Ishikawa (cell line): ENCODE measurements around the gene TACSTD2.

Source experiments
- CEBPB ChIP-seq: IDR thresholded peaks from 2 replicates; pipeline ENCODE4 v1.6.1; 2012
- CREB1 ChIP-seq: IDR thresholded peaks from 2 replicates; pipeline ENCODE4 v1.6.1; 2012; ENCODE audit warnings: low read depth
- EGR1 ChIP-seq: IDR thresholded peaks from 2 replicates; pipeline ENCODE4 v1.6.1; 2012
- EP300 ChIP-seq: IDR thresholded peaks from 2 replicates; pipeline ENCODE4 v1.6.1; 2012; ENCODE audit warnings: borderline replicate concordance
- FOXM1 ChIP-seq: IDR thresholded peaks from 2 replicates; pipeline ENCODE4 v1.6.1; 2012; ENCODE audit warnings: low read depth, borderline replicate concordance
- NFIC ChIP-seq: IDR thresholded peaks from 2 replicates; pipeline ENCODE4 v1.6.1; 2012
- RAD21 ChIP-seq: IDR thresholded peaks from 2 replicates; pipeline ENCODE4 v1.6.1; 2012; ENCODE audit warnings: low read depth
- TAF1 ChIP-seq: IDR thresholded peaks from 2 replicates; pipeline ENCODE4 v1.6.1; 2012; ENCODE audit warnings: low read depth, mild to moderate bottlenecking
- TCF12 ChIP-seq: IDR thresholded peaks from 2 replicates; pipeline ENCODE4 v1.6.1; 2012; ENCODE audit warnings: low read depth
- TEAD4 ChIP-seq: IDR thresholded peaks from 2 replicates; pipeline ENCODE4 v1.6.1; 2012
- YY1 ChIP-seq: IDR thresholded peaks from 2 replicates; pipeline ENCODE4 v1.6.1; 2012; ENCODE audit warnings: low read depth
- ZBTB7A ChIP-seq: IDR thresholded peaks from 2 replicates; pipeline ENCODE4 v1.6.1; 2012; ENCODE audit warnings: low read depth
- TF ChIP-seq, protein P1 (sequence below): IDR thresholded peaks from 2 replicates; pipeline ENCODE4 v1.6.1; 2012
- TF ChIP-seq, protein P2 (sequence below): IDR thresholded peaks from 2 replicates; pipeline ENCODE4 v1.6.1; 2012; ENCODE audit warnings: low read depth, mild to moderate bottlenecking
- TF ChIP-seq, protein P3 (sequence below): IDR thresholded peaks from 2 replicates; pipeline ENCODE4 v1.6.1; 2012

The TACSTD2 gene

DNA sequence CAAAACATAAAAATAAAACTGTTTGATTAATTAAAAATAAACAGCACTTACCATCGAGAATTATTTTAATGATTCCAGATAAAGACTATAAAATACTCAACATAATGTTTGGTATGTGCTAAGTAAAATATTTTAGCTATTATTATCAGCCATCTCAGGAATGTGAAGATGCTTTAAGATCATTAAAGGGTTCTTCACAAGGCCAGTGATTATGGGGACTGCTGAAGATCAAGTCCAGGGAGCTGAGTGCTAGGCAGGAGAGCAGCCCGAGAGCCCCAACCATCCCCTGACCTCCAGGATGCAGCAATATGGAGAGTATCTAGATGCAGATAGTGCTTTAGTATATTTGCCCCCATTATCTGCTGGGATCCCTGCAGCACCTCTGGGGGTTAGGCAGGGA, 4.6 kb upstream of the TACSTD2 start:
- no peak for TF ChIP-seq NFIC
- TF ChIP-seq, protein P1, sequence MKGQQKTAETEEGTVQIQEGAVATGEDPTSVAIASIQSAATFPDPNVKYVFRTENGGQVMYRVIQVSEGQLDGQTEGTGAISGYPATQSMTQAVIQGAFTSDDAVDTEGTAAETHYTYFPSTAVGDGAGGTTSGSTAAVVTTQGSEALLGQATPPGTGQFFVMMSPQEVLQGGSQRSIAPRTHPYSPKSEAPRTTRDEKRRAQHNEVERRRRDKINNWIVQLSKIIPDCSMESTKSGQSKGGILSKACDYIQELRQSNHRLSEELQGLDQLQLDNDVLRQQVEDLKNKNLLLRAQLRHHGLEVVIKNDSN, result no peak
- no peak for TF ChIP-seq CREB1
- TF ChIP-seq FOXM1, result no peak
- TF ChIP-seq, protein P2, sequence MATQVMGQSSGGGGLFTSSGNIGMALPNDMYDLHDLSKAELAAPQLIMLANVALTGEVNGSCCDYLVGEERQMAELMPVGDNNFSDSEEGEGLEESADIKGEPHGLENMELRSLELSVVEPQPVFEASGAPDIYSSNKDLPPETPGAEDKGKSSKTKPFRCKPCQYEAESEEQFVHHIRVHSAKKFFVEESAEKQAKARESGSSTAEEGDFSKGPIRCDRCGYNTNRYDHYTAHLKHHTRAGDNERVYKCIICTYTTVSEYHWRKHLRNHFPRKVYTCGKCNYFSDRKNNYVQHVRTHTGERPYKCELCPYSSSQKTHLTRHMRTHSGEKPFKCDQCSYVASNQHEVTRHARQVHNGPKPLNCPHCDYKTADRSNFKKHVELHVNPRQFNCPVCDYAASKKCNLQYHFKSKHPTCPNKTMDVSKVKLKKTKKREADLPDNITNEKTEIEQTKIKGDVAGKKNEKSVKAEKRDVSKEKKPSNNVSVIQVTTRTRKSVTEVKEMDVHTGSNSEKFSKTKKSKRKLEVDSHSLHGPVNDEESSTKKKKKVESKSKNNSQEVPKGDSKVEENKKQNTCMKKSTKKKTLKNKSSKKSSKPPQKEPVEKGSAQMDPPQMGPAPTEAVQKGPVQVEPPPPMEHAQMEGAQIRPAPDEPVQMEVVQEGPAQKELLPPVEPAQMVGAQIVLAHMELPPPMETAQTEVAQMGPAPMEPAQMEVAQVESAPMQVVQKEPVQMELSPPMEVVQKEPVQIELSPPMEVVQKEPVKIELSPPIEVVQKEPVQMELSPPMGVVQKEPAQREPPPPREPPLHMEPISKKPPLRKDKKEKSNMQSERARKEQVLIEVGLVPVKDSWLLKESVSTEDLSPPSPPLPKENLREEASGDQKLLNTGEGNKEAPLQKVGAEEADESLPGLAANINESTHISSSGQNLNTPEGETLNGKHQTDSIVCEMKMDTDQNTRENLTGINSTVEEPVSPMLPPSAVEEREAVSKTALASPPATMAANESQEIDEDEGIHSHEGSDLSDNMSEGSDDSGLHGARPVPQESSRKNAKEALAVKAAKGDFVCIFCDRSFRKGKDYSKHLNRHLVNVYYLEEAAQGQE, result no peak

DNA sequence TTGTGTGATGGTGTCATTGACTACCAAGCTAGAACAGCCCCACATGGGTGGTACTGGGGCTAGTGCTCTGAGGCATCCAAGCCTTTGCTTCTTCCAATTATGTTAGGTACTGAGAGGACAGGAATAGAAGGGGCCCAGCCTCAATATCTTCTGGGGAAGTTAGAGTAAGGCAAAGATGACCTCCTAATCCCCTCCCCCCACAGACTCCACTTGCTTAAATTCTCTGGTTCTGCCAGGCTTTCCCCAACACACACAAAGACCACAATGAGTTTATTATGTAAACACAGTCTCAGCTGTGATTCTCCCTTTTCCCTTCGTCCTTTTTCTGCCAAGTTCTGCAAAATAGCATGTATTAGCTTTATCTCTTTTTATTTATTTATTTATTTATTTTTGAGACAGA, 3.1 kb upstream of the TACSTD2 start:
- no peak for TF ChIP-seq NFIC
- TF ChIP-seq, protein P2, result no peak
- no peak for TF ChIP-seq TAF1
- TF ChIP-seq TCF12, result no peak
- TF ChIP-seq YY1, result no peak
- no peak for TF ChIP-seq EGR1
- no peak for TF ChIP-seq TEAD4
- TF ChIP-seq EP300, result no peak
- TF ChIP-seq ZBTB7A, result no peak
- TF ChIP-seq, protein P1, result no peak
- no peak for TF ChIP-seq CEBPB
- no peak for TF ChIP-seq RAD21
- no peak for TF ChIP-seq FOXM1
- TF ChIP-seq, protein P3, sequence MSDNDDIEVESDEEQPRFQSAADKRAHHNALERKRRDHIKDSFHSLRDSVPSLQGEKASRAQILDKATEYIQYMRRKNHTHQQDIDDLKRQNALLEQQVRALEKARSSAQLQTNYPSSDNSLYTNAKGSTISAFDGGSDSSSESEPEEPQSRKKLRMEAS, result no peak

DNA sequence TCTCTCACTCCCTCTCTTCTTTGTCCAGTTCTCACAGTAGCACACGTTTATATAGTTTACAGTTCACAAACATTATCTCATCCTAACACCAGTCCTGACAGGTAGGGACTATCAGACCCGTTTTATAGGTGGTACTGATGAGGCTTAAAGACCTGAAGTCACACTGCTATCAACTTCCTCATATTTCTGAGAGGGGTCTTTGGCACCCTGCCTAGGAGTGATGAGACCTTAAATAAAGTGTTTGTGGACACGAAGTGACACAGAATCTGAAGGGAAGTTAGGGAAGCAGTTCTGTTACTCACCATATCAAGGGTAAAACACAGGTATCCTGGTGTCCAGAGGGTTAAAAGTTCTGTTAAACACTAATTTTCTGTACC, 590 bp upstream of the TACSTD2 start:
- TF ChIP-seq, protein P2, result no peak
- TF ChIP-seq EGR1 (no peak), FOXM1 (no peak), NFIC (no peak), TCF12 (no peak), YY1 (no peak), RAD21 (no peak), TAF1 (no peak), EP300 (no peak), ZBTB7A (no peak), TEAD4 (no peak), CEBPB (no peak), CREB1 (no peak)
- TF ChIP-seq, protein P1, result no peak
- TF ChIP-seq, protein P3, result no peak

DNA sequence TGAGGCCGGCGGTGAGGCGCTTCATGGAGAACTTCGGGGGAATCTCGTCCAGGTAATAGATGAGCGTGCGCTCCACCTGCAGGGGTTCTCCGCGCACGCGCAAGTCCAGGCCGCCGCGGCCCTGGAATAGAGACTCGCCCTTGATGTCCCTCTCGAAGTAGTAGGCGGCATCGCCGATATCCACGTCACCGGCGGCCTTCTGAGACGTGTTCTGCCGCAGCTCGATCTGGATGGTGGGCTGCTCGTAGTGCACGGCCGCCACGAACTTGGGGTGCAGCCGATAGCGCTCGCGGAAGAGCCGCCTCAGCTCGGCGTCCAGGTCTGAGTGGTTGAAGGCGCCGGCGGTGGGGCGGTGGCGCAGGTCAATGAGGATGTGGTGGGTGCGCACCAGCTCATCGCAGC, 726 bp downstream of the TACSTD2 start:
- TF ChIP-seq CEBPB (no peak), EGR1 (no peak), EP300 (no peak), RAD21 (no peak), TCF12 (no peak), CREB1 (no peak), TAF1 (no peak), ZBTB7A (no peak), FOXM1 (no peak), TEAD4 (no peak), YY1 (no peak), NFIC (no peak)
- TF ChIP-seq, protein P1, result no peak
- TF ChIP-seq, protein P3, result no peak
- TF ChIP-seq, protein P2, result no peak
